GM21528 (cell line): Measurements from ENCODE around the gene ZCWPW2.
A peak's percentile ranks its signal among the peaks of the same experiment; 100 is the strongest.

Experiments used
- ATAC-seq: cut with Tn5 transposase; IDR thresholded peaks from one replicate; pipeline ENCODE4 v1.9.1; 2021; ENCODE audit warnings: mild to moderate bottlenecking, moderate library complexity; ENCODE audit not compliant: unreplicated experiment, low FRiP score

ZCWPW2 gene, protein sequence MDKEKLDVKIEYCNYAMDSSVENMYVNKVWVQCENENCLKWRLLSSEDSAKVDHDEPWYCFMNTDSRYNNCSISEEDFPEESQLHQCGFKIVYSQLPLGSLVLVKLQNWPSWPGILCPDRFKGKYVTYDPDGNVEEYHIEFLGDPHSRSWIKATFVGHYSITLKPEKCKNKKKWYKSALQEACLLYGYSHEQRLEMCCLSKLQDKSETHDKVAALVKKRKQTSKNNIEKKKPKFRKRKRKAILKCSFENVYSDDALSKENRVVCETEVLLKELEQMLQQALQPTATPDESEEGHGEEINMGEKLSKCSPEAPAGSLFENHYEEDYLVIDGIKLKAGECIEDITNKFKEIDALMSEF

DNA sequence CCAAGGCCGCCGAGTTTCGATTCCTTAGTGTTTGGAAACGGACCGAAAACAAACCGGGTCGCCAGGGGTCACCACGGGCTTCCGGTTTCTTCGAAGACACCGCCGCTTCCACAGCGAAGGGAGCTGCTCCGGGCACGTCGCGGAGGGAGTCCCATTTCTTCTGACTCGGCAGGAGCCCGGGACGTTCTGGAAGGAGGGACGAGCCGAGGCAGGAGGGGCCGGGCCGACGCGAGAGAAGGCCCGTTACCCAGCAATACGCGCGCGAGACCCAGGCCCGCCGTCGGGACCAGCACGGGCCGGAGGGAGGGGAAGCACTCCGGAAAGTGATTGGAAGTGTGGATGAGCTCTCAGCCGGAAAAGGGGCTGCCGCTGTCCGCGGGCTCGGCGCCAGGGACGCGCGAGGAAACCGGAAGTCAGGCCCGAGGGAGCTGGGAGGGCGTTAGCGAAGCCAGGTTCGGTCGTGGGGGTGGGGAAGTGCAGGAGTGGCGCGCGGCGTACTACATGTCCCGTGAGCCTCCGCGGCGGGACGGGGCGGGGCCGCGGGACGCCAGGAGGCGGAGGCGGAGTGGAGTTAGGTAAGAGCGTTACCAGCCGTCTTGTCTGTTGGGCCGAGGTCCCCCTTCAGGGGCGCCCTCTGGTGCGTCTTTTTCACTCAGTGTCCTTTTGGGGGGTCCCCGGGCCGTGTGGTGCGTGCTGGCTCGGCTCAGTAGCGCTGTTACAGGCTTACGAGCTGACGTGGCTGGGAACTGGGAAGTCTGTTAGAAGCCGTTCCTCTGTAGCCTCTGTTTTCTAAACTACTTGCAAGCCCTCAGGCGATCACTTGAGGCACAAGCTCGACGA lies at the start of gene ZCWPW2, which contains the start of gene AZI2:
TSS of gene ZCWPW2 (plus strand) at position 93 of the 840 bp plus-strand sequence. CDS start 64,348 bp downstream, outside the sequence.
TSS of gene AZI2 (minus strand) at position 196 of the 840 bp plus-strand sequence. CDS start 8,207 bp downstream, outside the sequence.
- peak; percentile 96 for ATAC-seq

DNA sequence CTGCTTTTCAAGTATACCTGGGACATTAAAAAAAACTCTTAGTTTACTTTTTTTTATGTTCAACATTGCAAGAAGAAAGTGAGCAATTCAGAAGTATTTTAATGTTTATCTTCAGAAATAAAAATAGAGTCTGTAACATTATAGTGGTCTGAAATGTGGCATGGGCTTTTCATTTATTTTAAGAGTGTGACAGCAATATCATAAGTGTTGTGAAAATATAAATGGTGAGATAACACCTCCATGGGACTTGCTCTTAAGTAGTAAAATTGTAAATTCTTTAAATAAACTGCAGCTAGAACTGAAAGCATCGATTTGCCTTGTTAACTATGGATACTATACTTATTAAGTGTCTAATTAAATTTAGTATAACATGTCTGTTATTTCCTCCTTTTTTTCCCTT lies 48.8 kb upstream of the ZCWPW2 start:
- ATAC-seq, result no peak

DNA sequence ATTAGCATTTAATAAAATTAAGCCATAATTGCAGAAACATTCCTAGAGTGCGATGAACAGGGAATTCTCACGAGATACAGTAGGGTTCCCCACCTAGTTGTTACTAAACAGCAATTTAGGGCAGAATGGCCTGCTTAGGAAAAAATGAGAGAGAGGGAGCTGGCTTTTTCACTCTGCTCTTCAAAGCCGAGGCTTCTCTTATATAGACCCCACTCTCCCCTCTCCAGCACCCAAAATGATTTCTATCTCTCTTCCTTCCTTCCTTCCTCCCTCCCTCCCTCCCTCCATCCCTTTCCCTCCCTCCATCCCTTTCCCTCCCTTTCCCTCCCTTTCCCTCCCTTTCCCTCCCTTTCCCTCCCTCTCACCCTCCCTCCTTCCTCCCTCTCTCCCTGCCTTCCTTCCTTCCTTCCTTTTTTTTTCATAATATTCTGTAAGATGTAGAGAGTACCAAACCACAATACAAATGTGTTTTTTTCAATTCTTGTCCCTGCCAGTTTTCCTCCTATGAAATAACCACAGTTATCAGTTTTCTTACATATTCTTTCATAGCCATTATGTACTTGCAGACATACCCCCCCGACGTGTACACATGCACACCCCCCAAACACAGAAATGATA lies 48.1 kb upstream of the ZCWPW2 start:
- no peak for ATAC-seq

DNA sequence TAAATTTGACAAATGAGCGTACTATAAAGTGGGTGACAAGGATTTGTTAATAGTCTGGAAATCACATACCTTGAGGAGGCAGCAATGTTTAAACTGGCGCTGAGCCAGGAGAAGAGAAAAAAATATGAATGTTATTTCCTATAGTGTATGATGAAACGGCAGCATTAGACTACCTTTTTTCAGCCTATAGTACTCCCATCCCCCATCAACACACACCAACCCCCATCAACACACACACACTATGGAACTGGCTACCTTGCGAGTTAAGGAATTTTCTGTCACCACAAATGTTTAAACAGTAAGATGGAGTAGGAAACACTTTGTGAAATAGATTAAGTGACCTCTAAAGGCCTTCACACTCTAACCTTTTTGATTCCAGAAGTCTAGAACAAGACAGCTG lies 46.8 kb upstream of the ZCWPW2 start:
- no peak for ATAC-seq

DNA sequence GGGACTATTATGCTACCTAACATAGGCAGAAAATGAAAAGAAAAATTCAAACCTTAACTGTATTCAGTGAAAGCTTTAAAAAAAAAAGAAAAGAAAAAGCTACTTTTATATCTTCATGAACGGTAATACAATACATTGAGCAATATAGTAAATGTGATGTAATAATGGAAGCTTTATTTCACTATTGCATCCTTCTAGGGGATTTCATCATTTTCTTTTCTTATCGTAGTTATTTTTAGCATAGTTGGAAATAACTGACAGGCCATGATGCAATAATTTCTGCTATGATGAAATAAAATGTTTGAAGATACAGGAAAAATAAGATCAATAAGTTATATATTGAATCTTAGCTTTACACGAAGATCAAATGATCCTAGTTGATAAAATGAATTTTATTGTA lies 40.3 kb upstream of the ZCWPW2 start:
- no peak for ATAC-seq

DNA sequence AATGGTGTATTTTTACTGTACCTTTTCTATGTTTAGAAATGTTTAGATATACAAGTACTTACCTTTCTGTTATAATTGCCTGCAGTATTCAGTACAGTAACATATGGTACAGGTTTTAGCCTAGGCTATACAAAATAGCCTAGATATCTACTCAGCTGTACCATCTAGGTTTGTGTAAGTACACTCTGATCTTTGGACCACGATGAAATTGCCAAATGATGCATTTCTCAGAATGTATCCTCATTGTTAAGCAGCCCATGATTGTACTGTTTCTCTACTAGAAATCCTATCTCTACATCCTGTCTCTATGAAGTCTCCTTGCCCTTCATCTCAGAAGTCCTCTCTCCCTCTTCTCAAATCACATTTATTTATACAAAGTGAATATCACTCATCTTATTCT lies 32.8 kb upstream of the ZCWPW2 start:
- no peak for ATAC-seq

DNA sequence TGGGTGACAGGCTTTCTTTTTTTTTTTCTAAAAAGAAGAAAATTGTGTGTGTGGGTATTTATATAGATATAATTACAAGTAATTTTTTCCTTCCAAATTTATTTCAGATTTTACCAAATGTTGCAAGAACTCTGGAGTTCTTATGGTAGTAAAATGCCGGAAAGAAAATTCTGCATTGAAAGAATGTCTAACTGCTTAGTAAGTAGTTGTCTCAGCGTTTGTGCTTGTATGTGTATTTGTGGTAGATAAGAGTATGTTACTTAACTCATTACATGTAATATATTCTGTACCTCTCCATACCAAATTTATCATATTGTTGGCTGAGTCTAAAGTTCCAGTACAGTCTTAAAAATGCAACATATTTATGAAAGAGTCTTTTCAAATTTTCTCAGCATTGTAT lies 32.3 kb upstream of the ZCWPW2 start:
- ATAC-seq, result no peak

DNA sequence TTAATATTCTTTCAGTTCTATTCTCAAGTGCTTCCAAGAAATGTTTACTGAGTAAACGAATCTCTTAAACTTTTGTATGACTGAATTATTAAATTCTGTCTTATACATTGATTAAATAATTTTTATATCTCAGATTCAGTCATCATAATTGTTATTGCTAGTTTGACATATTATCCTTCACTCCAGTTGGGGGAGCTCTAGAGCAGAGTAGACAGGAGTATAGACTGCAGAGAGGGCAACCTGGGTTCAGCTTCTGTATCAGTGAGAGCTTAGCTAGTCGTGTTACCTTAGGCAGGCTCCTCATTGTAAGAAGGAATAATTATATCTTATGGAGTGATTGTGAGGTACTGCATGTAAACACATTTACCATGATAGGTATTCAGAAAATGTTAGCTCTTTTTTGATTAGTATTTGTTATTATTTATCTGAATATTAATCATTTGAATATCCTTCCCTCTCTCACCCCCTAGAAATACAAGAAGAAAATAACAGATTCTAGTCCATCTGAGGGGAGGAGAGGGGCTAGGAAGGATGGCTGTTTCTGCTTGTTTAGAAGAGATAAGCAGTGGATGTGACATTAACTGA lies 31.0 kb upstream of the ZCWPW2 start:
- peak; percentile 73 for ATAC-seq

DNA sequence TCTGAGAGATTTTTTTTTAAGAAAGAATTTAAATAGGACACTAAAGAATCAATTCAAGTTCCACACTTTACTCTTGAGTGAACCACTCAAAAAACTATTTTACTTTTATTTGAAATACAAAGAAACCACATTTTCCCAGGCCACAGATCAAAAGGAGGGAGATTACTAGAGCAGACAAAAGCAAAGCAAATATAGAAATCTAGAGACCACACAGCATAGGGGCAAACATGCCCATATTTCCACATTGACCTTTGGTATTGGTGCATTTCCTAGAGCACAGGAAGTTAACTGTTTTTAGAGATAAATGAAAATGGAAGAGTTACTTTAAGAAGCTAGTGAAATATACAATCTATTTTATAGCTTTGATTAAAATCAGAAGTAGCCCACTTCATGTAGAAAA lies 27.5 kb upstream of the ZCWPW2 start:
- no peak for ATAC-seq

DNA sequence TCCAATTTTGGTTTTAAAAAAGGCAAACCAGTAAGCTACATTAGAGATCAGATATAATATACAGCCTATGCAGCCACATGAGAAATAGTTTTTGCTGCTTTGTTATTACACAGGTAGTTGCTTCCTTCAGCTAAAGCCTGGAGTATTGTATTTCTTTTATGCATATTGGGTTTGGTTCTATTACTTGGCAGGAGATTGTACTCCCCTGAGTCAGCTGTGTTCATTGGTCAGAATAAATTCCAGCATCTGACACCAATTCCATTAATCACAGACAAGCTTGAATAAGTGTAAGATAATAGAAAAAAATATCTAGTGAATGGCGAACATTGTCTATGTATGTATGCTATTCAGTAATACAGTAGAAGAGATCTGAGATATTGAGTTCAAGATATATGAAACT lies 26.1 kb upstream of the ZCWPW2 start:
- no peak for ATAC-seq

DNA sequence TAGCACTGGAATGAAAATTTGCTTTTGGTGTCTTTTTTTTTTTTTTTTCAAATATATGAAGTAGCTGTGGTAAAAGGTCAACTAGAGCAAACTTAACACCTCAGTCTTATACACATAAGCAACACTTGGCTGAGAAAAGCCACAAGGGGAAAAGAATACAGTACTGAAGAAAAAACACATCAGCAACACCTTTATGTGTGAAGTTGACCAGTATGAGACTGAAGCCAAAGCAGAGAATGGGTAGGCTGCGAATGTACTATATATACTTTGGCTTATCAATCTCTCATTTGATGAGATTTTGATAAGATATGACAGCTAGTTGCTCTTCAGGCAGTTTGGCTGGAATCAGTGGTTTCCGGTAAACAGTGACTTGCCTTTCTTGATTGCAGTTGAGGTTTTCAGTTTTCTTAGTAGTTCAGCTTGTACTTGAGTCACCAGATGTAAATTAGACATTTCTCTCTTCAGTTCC lies 22.0 kb upstream of the ZCWPW2 start:
- ATAC-seq, result peak; percentile 65

DNA sequence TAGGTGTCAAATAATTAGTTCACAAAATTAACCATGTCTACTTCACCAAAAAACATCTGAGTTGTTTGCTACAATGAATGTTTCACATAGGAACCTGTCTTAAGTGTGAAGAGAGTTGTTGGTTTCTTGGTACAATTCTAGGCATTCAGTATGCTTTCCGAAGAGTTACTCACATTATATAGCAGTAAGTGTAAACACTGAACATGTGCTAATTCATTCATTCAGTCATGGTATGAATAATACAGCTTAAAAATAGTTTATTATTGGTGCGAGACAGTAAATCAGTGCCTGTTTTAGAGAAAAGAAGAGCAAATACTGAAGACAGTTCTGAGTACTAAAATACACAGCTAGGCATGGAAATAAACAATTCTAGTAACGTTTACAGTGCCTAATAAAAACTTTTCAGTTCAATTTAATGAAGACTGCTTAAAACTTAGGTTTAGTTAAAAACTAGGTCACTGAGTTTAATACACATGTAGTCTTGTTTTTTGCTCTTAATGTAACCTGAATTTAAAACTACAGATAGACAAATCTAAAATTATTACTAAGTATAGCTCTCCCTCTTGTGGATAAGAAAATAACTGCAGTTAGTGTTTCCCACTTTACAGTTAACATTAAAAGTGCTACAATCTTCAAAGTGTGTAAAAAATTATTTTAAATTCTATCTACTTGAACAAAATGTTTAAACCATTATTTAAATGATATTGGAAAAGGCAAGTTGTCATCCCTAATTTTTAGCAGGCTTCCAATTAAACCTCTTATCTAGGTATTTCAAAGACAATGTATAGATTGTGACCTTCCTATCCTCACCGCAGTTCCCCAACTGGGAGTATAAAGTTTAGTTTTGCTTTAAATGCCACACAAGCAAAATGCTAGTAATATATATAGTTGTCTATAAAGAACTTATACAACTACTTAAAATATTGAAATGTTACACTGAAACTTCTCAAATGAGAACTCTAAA lies 20.1 kb upstream of the ZCWPW2 start:
- peak; percentile 41 for ATAC-seq

DNA sequence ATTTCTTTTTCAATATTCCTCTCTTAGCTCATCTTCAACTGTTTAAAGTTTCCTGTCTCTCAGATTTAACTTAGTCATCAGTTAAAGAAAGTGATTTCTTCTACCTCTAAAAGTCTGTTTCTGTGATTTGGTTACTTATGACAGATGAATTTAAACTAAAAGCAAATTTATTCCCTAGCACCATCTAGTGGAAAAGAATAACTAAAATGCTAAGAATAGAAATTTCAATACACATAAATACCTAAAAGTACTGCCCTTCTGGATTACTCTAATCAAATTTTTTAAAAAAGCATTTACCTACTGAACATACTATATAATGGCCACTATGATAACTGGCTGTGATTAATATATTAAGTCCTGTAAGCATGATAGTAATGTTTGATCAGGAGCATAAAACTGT lies 14.0 kb upstream of the ZCWPW2 start:
- ATAC-seq, result no peak

DNA sequence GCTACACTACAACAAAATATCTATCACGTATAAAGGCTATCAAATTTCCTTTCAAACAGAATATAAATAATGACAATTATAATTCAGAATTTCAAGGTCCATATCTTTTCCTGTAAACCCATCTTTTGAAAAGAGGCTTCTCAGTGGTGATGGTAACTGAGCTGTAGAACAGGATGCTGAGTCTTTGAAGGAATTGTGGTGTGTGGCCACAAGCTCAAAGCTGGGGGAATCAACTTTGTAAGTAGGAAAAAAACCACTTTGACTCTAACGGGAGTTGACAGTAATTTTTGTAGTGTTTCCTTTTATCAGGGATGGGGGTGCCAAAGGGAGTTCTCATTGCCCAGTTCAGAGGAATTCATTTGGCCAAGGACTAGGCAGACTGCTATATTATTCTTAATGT lies 13.3 kb upstream of the ZCWPW2 start:
- no peak for ATAC-seq

DNA sequence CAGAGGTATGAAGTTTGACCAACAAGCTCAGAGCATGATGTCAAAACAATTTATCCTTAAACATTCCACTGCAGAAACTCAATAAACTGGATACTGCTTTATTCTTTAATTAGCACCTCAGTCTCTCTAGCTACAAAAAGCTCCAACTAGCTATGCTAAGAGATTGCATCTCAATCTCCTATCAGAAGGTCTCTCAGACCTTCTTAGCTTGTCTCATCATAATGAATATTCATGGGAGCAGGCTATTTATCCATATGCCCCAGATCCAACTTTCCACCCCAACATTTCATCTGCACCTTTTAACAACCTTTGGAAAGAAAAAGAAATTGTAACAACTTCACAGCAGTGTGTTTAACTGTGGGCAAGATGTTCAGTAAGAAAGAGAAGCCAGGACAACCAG lies 11.3 kb upstream of the ZCWPW2 start:
- ATAC-seq, result no peak

DNA sequence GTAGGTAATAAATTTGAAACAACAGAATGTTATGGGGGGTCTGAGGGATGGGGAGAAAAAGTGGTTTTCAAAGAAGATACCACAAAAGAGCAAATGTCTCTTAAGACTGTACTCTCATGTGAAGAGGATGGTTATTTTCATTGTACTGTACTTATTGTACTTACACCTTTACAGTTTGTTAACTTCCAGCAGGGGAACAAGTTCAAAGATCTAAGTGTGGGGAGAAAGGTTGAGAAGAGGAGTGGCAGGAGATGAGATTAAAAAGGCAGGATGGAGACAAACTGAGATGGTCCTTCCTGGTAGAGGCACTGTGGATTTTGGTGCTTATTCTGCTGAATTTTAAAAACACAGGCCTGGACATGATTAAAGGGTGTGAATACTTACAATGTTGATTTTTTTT lies 5.4 kb upstream of the ZCWPW2 start:
- no peak for ATAC-seq

DNA sequence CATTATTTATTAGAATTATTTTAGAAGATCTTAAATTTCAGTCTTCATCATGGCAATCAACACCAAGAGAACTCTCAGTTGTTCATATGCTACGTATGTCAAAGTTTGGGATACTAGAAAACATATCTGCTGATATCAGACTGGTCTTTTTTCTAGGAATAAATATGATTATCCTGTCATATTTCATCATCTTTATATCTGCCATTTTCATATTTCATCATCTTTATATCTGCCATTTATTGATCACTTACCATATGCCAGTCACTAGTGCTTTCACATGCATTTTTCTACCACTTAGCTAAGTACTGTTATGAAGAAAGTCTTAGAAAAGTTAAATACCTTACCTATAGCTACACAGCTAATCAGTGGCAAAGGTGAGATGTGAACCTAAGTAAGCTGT lies 2.8 kb upstream of the ZCWPW2 start:
- no peak for ATAC-seq

DNA sequence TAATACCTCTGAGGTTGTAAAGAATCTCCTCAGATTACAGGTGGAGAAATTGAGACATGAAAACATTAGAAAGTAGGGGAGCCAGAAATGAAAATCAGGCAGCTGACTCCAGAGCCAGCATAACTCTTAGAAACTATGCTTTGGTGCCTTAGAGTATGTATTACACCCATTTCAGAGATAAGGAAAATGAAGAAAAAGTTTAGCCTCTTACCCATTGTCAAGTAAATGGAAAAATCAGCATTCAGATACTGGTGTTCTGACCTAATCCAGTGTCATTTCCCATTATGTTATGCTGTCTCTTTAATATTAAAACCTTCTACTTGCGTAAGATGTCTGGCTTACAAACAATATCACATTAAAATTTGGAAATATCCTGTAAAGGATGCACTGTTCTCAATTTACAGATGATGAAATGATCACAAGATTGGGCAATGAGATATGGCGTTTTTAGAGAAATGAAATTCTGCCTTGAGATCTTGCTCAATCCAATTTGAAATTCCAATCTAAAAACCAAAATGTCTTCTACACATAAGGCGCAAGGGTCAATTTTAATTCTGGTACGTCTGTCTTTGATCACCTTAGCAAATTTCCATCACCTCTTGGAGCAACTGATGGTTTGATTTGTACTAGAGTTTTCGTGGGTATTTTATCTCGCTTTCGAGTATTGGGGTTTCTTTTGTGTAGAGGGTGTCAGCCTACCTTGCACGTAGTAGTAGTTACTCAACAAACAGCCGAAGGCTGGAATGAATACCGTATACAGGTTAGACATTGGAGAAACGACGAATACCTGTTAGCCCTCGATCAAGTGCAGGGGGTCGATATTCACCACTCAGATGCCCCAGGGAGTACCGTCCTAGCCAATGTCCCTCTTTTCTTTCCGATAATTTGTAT lies 902 bp upstream of the ZCWPW2 start:
- ATAC-seq, result no peak

DNA sequence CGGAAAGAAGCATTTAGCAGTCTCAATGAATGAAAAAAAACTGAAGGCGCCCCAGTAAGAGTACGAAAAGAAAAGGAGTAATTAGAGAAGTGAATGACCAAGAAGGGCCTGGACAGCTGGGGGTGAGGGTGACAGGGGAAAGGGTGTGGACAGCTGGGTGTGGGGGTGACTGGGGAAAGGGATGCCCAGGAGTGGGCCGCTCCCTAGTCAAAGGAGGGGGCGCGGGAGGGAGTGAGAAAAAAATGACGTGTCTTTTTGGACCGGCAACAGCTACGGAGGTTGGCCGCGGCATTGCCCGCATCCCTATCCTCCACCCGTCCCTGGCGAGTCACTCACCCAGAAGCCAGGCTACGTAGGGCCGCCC lies 274 bp upstream of the ZCWPW2 start:
- no peak for ATAC-seq
